ENCODE data around the gene ACKR2. TPM values are rescaled to one million over a fixed set of nuclear protein-coding genes. Genes with fewer than 3 reads are reported as not detected.

The ACKR2 gene
- total RNA-seq, 2 donors from 2014 or later, result 0.55 to 1.9 TPM

- DNase-seq (ENCODE audit: low spot score), result no peak
- H3K9me3 ChIP-seq, result no peaks in the 10 kb centered on the region
- H3K4me3 ChIP-seq, result no peak overlapping the region
- TF ChIP-seq POLR2A (IDR thresholded peaks at IDR 0.05), result no peak
- TF ChIP-seq, protein P1, sequence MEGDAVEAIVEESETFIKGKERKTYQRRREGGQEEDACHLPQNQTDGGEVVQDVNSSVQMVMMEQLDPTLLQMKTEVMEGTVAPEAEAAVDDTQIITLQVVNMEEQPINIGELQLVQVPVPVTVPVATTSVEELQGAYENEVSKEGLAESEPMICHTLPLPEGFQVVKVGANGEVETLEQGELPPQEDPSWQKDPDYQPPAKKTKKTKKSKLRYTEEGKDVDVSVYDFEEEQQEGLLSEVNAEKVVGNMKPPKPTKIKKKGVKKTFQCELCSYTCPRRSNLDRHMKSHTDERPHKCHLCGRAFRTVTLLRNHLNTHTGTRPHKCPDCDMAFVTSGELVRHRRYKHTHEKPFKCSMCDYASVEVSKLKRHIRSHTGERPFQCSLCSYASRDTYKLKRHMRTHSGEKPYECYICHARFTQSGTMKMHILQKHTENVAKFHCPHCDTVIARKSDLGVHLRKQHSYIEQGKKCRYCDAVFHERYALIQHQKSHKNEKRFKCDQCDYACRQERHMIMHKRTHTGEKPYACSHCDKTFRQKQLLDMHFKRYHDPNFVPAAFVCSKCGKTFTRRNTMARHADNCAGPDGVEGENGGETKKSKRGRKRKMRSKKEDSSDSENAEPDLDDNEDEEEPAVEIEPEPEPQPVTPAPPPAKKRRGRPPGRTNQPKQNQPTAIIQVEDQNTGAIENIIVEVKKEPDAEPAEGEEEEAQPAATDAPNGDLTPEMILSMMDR (IDR thresholded peaks at IDR 0.05), result no peak
- H3K27me3 ChIP-seq (replicated peaks; ENCODE audit: insufficient read depth), result no peaks in the 10 kb centered on the region
- 98% methylated on average over 6 of the region's 6 CpGs for WGBS
- H3K36me3 ChIP-seq, result no peaks in the 10 kb centered on the region
- no peak overlapping the region for H3K27ac ChIP-seq
- H3K4me1 ChIP-seq (replicated peaks), result no peaks in the 10 kb centered on the region
- intact Hi-C loops (cut with DNase I), result loop anchor here (5.0 kb wide), 2 partner anchors 38 to 318 kb away; partner anchors contain the start of gene VIPR1
Measured at GRCh38 chr3:42820746-42821051, 11.5 kb downstream of the ACKR2 start.

DNA sequence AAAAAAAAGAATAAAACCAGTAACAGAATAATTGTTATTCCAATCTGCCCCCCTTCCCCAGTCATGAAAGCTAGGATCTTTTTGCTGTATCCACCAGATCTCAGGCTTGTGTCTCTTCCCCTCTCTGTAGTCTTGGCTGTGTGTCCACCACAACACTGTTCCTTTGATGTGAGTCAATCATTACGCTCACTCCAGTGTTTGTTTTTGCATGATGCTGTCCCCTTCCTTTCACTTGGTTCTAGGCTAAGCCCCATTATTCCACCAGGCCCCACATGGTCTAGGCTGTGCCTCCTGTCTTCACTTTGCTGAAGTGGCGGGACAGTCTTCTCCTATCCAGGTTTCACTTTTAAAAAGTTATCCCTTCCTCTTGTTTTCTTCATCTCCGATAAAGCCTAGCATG lies 13.6 kb downstream of the ACKR2 start:
- no peak for TF ChIP-seq POLR2AphosphoS5 (IDR thresholded peaks at IDR 0.05)
- no peak for TF ChIP-seq POLR2A (IDR thresholded peaks at IDR 0.05)
- TF ChIP-seq, protein P1 (IDR thresholded peaks at IDR 0.05), result no peak
- Histone ChIP-seq H3K36me3 (no peaks in the 10 kb centered on the region), H3K9me3 (no peaks in the 10 kb centered on the region), H3K27ac (no peak overlapping the region), H3K4me3 (no peak overlapping the region), H3K27me3 (replicated peaks; ENCODE audit: insufficient read depth) (no peaks in the 10 kb centered on the region), H3K4me1 (replicated peaks) (no peaks in the 10 kb centered on the region)
- DNase-seq (ENCODE audit: low spot score), result no peak
- 71% methylated on average over 3 of the region's 3 CpGs for WGBS
- intact Hi-C loops (cut with DNase I), result loop anchor here (5.0 kb wide), 2 partner anchors 41 to 321 kb away; partner anchors contain the start of gene VIPR1

DNA sequence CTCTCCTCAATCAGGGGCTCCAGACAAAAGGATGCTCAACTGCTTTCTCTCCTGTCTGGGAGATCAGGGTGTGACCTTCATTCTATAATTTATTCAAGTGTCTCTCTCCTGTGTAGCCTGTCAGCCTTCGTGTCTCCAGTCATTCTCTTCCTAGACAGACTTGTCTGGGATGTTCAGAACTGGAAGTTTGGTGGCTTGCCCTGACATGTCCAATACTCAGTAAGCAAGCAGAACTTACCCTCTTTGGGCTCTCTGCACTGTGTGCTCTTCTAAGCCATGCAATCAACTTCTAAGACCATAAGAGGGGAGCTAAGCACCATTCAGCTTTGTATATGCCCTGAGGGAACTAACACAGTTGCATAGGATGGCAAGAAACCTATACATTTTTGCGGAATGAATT lies 14.1 kb downstream of the ACKR2 start:
- H3K36me3 ChIP-seq, result no peaks in the 10 kb centered on the region
- peak; percentile 67 for DNase-seq (ENCODE audit: low spot score)
- H3K27me3 ChIP-seq (replicated peaks; ENCODE audit: insufficient read depth), result no peaks in the 10 kb centered on the region
- intact Hi-C loops (cut with DNase I), result loop anchor here (5.0 kb wide), 2 partner anchors 41 to 321 kb away; partner anchors contain the start of gene VIPR1
- TF ChIP-seq, protein P1 (IDR thresholded peaks at IDR 0.05), result no peak
- peak; percentile 45 for TF ChIP-seq POLR2AphosphoS5 (IDR thresholded peaks at IDR 0.05)
- H3K9me3 ChIP-seq, result no peaks in the 10 kb centered on the region
- H3K4me1 ChIP-seq (replicated peaks), result no peaks in the 10 kb centered on the region
- no peak overlapping the region for H3K4me3 ChIP-seq
- H3K27ac ChIP-seq, result no peak overlapping the region
- 35% methylated on average over 2 of the region's 2 CpGs for WGBS

DNA sequence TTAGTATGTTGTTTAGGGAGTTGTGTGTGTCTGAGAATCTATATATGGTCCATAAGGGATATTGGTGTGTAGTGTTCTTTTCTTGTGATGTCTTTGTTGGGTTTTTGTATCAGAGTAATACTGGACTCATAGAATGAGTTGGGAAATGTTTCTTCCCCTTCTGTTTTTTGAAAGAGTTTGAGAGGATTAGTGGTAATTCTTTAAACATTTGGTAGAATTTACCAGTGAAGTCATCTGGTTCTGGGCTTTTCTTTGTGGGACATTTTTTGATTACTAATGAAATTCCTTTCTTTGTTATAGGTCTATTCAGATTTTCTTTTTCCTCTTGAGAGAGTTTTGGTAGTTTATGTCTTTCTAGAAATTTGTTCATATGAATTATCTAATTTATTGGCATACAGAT lies 16.9 kb downstream of the ACKR2 start:
- H3K27me3 ChIP-seq (replicated peaks; ENCODE audit: insufficient read depth), result no peaks in the 10 kb centered on the region
- intact Hi-C loops (cut with DNase I), result no loop called here
- H3K36me3 ChIP-seq, result no peaks in the 10 kb centered on the region
- TF ChIP-seq POLR2A (IDR thresholded peaks at IDR 0.05) (no peak), POLR2AphosphoS5 (IDR thresholded peaks at IDR 0.05) (no peak)
- TF ChIP-seq, protein P1 (IDR thresholded peaks at IDR 0.05), result no peak
- no peak overlapping the region for H3K27ac ChIP-seq
- H3K4me3 ChIP-seq, result no peak overlapping the region
- no peaks in the 10 kb centered on the region for H3K9me3 ChIP-seq
- no peaks in the 10 kb centered on the region for H3K4me1 ChIP-seq (replicated peaks)
- no peak for DNase-seq (ENCODE audit: low spot score)

DNA sequence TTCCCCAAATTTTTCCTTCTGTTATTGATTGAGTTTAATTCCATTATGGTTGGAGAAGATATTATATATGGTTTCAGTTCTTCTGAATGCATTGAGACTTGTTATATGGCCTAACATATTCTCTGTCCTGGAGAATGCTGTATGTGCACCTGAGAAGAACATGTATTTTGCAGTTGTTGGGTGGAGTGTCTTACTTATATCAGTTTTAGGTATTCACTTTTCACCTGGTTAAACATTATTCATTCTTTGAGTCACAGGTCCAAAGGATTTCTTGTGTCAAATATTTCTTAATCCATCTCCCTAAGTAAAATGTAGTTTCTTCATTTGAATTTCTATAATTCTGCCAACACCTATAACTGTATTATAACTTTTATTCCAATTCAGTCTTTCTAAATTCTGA lies 17.8 kb downstream of the ACKR2 start:
- Histone ChIP-seq H3K27me3 (replicated peaks; ENCODE audit: insufficient read depth) (no peaks in the 10 kb centered on the region), H3K36me3 (no peaks in the 10 kb centered on the region), H3K27ac (no peak overlapping the region), H3K4me1 (replicated peaks) (no peaks in the 10 kb centered on the region), H3K4me3 (no peak overlapping the region), H3K9me3 (no peaks in the 10 kb centered on the region)
- no peak for DNase-seq (ENCODE audit: low spot score)
- intact Hi-C loops (cut with DNase I), result no loop called here
- TF ChIP-seq, protein P1 (IDR thresholded peaks at IDR 0.05), result no peak
- TF ChIP-seq POLR2A (IDR thresholded peaks at IDR 0.05), result no peak
- no peak for TF ChIP-seq POLR2AphosphoS5 (IDR thresholded peaks at IDR 0.05)

All from prostate gland (tissue), 2 donors.